ENCODE data around the gene CCT5. TPM values are rescaled to one million over a fixed set of nuclear protein-coding genes. Genes with fewer than 3 reads are reported as not detected.

CCT5 gene
- polyA plus RNA-seq, 1 of the 3 experiments (the other 2 are of a cell fraction), result 378 TPM

GRCh38 chr5:10257870-10258269, 7.8 kb downstream of the CCT5 start:
- Histone ChIP-seq H3K9ac (no peak overlapping the region), H3K27me3 (ENCODE audit: insufficient read depth) (no peaks in the 10 kb centered on the region), H3K79me2 (ENCODE audit: insufficient read depth) (peaks cover 69% of the 10 kb centered on the region), H3K4me1 (ENCODE audit: control insufficient read depth in 1 of 2, insufficient read depth in 2 of 2, low read depth in 1 of 2, low read length in 1 of 2) (peaks cover 0 to 6% of the 10 kb centered on the region in 2 experiments; a peak in 2 of 4 replicates), H2AFZ (ENCODE audit: low read depth) (no peak overlapping the region), H3K9me3 (no peaks in the 10 kb centered on the region), H4K20me1 (ENCODE audit: insufficient read depth) (peaks cover 59% of the 10 kb centered on the region), H3K27ac (ENCODE audit: low read depth in 2 of 2, low read length in 1 of 2) (no peak overlapping the region), H3K9me2 (no peaks in the 10 kb centered on the region), H3K36me3 (replicated peaks in 1 of 2; ENCODE audit: control insufficient read depth in 1 of 2, insufficient read depth in 2 of 2, low read length in 1 of 2) (peaks cover 86 to 96% of the 10 kb centered on the region in 2 experiments), H3K4me3 (ENCODE audit: low read depth in 2 of 2, low read length in 1 of 2) (no peak overlapping the region), H3K4me2 (no peak overlapping the region), H3F3A (replicated peaks; ENCODE audit: insufficient read depth) (peaks cover 15% of the 10 kb centered on the region)
- POLR2A ChIA-PET, result no interaction called here
- WGBS (ENCODE audit: low lambda C conversion rate), result 83% methylated on average over 8 of the region's 8 CpGs
- CTCF ChIA-PET, result no interaction called here
- no peak for DNase-seq
- TF ChIP-seq TCF12 (IDR thresholded peaks at IDR 0.05) (no peak), ZBTB33 (IDR thresholded peaks at IDR 0.05; ENCODE audit: borderline replicate concordance, low read depth) (no peak), CHD2 (IDR thresholded peaks at IDR 0.05; ENCODE audit: low read length, partially characterized antibody) (no peak), TEAD4 (IDR thresholded peaks at IDR 0.05; ENCODE audit: borderline replicate concordance, insufficient read depth) (no peak), GATA2 (CRISPR knock-in tag; IDR thresholded peaks at IDR 0.05) (no peak), POLR2AphosphoS5 (IDR thresholded peaks at IDR 0.05; ENCODE audit: low read depth, low read length) (no peak)

- H3K79me2 ChIP-seq (ENCODE audit: insufficient read depth), result peaks cover 48% of the 10 kb centered on the region
- no peak overlapping the region for H3K27ac ChIP-seq (ENCODE audit: low read depth in 2 of 2, low read length in 1 of 2)
- no peak overlapping the region for H3K4me2 ChIP-seq
- H3K4me3 ChIP-seq (ENCODE audit: low read depth in 2 of 2, low read length in 1 of 2), result no peak overlapping the region
- H3K4me1 ChIP-seq (ENCODE audit: control insufficient read depth in 1 of 2, insufficient read depth in 2 of 2, low read depth in 1 of 2, low read length in 1 of 2), result no peaks in the 10 kb centered on the region
- H3K9ac ChIP-seq, result no peak overlapping the region
- no peak for DNase-seq
- no peaks in the 10 kb centered on the region for H3K9me3 ChIP-seq
- ChIA-PET CTCF (interaction anchor here (1.9 kb wide), 1 partner anchor 24 kb away, joined by 7 read pairs; no protein-coding TSS in a partner anchor), POLR2A (no interaction called here)
- peaks cover 38% of the 10 kb centered on the region for H4K20me1 ChIP-seq (ENCODE audit: insufficient read depth)
- H2AFZ ChIP-seq (ENCODE audit: low read depth), result no peak overlapping the region
- H3K9me2 ChIP-seq, result no peaks in the 10 kb centered on the region
- peaks cover 84 to 98% of the 10 kb centered on the region in 2 experiments for H3K36me3 ChIP-seq (replicated peaks in 1 of 2; ENCODE audit: control insufficient read depth in 1 of 2, insufficient read depth in 2 of 2, low read length in 1 of 2)
- no peaks in the 10 kb centered on the region for H3K27me3 ChIP-seq (ENCODE audit: insufficient read depth)
- WGBS (ENCODE audit: low lambda C conversion rate), result 96% methylated on average over 5 of the region's 5 CpGs
- peaks cover 29% of the 10 kb centered on the region for H3F3A ChIP-seq (replicated peaks; ENCODE audit: insufficient read depth)
- TF ChIP-seq REST (IDR thresholded peaks at IDR 0.05; ENCODE audit: low read depth, low read length) (no peak), RFX5 (IDR thresholded peaks at IDR 0.05; ENCODE audit: low read length) (no peak), RCOR1 (IDR thresholded peaks at IDR 0.05; ENCODE audit: low read length) (no peak), JUND (IDR thresholded peaks at IDR 0.05) (no peak), EZH2phosphoT487 (IDR thresholded peaks at IDR 0.05; ENCODE audit: borderline replicate concordance, low read depth) (no peak), USF2 (IDR thresholded peaks at IDR 0.05; ENCODE audit: borderline replicate concordance, low read depth, low read length) (no peak), FOXM1 (IDR thresholded peaks at IDR 0.05; ENCODE audit: low read depth) (no peak), GATA2 (CRISPR knock-in tag; IDR thresholded peaks at IDR 0.05) (no peak), RXRA (IDR thresholded peaks at IDR 0.05; ENCODE audit: borderline replicate concordance, low read depth) (no peak), NRF1 (IDR thresholded peaks at IDR 0.05; ENCODE audit: low read depth, low read length) (no peak), ZBTB33 (IDR thresholded peaks at IDR 0.05; ENCODE audit: borderline replicate concordance, low read depth) (no peak), MXI1 (IDR thresholded peaks at IDR 0.05; ENCODE audit: low read depth, low read length) (no peak), SMC3 (IDR thresholded peaks at IDR 0.05; ENCODE audit: low read depth, low read length) (no peak), TCF12 (IDR thresholded peaks at IDR 0.05) (no peak), YY1 (IDR thresholded peaks at IDR 0.05; ENCODE audit: low read depth) (no peak), FOXJ3 (CRISPR knock-in tag; IDR thresholded peaks at IDR 0.05) (no peak), TEAD4 (IDR thresholded peaks at IDR 0.05; ENCODE audit: borderline replicate concordance, insufficient read depth) (no peak), GABPA (IDR thresholded peaks at IDR 0.05; ENCODE audit: low read depth) (no peak), ELF1 (IDR thresholded peaks at IDR 0.05) (no peak)
Observed at GRCh38 chr5:10259899-10260298, 9.8 kb downstream of the CCT5 start.
